Activated T-cell treated with anti-CD3 and anti-CD28 coated beads, Interleukin-2, amount 50 U/mL, for 48 hours (primary cell): Measurements from ENCODE around the gene ORM2.

Experiments
- DNase-seq, 2 experiments: peaks; one replicate each; pipeline ENCODE4 v3.0.0-alpha.2; 2020

ORM2 gene

DNA sequence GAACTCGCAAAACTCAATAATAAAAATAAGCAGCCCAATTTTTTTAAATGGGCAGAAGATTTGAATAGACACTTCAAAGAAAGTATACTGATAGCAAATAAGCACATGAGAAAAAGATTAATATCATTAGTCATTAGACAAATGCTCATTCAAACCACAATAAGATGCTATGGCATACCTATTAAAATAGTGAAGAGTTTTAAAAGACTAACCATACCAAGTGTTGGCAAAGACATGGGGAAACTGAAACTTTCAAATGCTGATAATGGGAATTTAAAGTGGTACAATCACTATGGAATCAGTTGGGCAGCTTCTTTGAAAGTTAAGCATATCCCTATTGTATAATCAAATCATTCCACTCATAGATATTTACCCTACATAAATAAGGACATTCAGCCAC is 33.3 kb upstream of the ORM2 start:
- no peak for DNase-seq

GRCh38 chr9:114299286-114300152 is 30.1 kb upstream of the ORM2 start:
- DNase-seq = peak in 1 of 2 experiments; percentile 11

DNA sequence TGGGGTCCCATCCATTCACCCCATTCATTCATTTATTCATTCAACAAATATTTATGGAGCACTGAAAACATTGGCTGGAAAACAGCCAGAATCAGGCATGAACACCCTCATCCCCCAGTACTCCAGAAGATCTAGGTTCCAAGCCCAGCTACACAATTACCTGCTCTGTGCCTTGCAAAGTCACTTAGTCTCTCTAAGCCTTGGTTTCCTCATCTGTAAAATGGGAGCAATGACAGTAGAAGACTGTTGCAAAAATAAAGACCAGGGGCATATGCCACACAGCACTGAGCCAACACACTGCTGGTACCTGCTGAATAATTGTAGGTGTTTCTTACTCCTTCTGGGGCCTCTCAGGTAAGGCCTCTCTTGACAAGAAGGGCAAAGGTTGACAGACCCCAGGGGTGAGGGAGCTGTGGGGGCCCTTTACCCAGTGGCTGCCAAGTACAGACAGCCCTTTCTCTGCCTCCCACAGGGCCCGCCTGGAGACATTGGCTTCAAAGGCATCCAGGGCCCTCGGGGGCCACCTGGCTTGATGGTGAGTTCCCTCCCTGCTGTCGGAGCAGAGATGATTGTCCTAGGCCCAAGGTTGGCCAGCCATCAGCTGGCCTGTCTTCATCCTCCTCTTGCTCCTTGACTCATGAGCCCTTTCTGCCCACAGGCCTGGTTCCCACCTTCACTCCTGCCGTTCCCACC is 29.4 kb upstream of the ORM2 start:
- DNase-seq = peak; percentile 11 to 14

GRCh38 chr9:114300846-114301797 is 28.5 kb upstream of the ORM2 start:
- peak; percentile 3 to 5 for DNase-seq

DNA sequence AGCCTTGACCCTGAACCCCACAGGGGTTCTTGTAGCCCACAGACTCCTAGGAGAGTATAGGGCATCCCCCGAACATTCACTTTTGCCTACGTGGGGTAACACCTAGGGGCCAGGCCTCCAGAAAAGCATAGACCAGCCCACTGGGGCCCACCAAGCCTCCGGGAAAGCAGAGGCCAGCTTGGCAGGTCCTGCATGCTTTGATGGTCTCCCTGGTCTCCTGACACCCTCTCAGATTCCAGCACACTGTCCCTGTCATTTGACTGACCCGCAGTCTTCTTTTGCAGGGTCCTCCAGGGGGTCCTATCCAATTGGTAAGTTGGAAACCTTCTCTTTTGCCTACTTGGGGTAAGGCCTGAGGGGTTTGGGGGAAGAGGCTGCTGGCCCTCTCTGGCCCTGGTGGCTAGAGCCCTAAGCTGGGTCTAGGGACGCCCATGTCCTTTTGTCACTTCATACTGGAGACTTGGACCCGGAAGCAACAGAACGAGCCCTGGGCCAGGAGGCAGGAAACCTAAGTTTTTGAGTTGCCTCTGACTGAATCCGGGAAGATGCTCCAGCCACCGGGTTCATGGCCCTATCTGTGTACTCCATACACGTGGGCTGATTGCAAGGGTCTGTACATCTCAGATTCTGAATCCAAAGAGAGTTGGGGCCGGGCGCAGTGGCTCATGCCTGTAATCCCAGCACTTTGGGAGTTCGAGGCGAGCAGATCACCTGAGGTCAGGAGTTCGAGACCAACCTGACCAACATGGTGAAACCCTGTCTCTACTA is 27.7 kb upstream of the ORM2 start:
- peak; percentile 5 to 10 for DNase-seq

GRCh38 chr9:114302727-114303126 is 26.9 kb upstream of the ORM2 start:
- DNase-seq = peak in 1 of 2 experiments; percentile 4

DNA sequence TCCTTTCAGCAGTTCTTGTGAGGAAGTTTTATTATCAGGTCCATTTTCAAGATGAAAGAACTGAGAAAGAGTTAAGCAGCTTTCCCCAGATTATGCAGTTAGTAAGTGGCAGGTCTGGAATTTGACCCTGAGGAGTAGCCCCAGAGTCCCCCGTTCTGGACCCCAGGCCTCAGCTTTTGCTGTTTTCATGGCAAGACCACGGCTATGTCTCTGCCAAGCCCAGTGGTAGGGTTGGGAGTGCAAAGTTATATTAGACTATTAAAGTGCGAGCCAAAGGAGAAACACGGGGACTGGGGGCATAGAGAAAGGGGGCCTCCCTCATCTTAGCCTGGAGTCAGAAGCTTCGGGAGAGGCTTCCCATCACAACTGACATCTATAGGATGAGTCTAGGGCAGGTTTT is 26.1 kb upstream of the ORM2 start:
- DNase-seq = peak; percentile 2 to 8

- DNase-seq = peak; percentile 11 to 13
Observed at GRCh38 chr9:114303977-114304376, 25.7 kb upstream of the ORM2 start.

DNA sequence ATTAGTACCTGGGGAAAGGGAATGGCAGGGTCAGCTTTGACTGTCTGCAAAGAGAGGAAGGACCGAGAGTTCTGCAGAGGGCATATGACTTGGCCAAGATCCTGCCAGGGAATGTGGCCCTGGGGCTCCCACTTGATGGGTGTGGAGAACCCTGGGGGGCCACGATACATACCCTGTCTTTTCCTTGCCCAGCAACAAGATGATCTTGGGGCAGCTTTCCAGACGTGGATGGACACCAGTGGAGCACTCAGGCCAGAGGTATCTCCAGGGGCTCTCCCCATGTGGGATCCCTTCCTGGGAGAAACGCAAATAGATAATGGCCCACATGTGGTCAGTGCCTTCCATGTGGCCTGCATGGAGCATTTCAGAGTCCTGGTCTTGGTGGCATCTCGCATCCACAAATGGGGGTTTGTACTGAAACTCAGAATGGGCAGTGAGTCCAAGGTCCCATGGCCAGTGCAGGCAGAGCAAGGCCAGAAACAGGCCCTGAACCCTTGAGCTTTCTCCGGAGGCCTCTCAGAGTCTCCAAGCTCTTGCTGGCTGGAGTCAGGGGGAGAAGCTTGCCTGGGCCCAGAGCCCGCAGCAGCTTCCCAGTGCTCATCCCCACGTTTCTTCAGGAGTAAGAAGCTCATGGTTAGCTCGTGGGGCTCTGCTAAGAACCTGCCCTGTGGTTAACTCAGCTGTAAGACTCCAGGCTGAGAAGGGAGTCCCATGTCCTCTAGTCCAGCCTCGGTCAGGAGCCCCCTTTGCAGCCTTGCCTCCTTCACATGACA is 25.1 kb upstream of the ORM2 start:
- peak; percentile 12 to 14 for DNase-seq

DNA sequence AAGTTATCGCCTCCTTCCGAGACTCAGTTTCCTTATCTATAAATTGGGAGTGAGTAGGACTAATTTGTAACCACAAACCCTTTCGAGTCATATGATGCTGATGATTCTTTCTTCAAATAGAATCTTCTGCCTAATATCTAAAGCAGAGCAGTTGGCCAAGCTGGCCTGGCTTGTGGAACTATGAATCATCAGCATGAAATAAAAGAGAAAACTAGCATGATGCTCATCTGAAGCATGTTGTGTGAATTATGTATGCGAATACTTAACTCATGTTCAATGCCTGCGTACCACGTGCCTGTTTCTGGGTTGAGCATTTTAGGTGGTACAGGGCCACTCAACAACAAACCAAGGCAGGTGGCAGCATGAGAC is 21.8 kb upstream of the ORM2 start:
- peak in 1 of 2 experiments; percentile 4 for DNase-seq

DNA sequence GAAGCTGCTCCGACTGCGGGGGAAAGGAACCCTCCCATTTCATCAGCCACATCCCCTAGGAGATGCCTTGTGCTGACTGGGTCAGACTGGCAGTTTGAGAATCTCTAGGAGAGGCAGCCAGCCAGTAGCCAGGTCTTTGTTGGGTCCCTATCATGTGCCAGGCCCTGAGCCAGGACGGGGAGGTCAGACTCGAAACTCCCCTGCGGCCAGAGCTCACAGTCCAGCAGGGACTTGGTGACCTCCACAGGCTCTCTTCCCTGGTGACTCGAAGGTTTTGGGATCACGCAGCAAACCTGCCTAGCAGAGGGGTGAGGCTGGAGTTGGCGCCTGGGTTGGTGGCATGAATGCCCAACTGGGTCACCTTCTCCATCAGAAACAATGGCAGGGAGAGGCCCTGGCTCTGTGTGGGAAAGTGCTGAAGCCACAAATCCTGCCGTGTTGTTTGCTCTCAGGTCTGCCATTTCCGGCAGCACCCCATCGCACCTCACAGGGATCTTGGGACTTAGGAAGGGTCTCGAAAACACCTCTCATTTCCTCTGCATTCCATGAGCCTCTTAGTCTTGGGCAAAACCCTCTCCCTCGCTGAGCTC is 21.2 kb upstream of the ORM2 start:
- DNase-seq = peak; percentile 5 to 10

DNA sequence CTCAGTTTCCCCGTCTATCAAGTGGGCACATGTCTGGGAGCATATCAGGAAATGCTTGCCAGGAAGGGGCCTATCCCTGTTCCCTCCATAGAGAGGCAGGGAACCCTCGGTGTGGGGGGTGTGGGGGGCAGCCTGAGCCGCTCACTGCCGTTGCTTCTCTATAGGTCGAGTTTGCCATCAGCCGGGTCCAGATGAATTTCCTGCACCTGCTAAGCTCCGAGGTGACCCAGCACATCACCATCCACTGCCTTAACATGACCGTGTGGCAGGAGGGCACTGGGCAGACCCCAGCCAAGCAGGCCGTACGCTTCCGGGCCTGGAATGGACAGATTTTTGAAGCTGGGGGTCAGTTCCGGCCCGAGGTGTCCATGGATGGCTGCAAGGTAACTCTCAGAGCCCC is 20.6 kb upstream of the ORM2 start:
- peak; percentile 2 to 5 for DNase-seq

DNA sequence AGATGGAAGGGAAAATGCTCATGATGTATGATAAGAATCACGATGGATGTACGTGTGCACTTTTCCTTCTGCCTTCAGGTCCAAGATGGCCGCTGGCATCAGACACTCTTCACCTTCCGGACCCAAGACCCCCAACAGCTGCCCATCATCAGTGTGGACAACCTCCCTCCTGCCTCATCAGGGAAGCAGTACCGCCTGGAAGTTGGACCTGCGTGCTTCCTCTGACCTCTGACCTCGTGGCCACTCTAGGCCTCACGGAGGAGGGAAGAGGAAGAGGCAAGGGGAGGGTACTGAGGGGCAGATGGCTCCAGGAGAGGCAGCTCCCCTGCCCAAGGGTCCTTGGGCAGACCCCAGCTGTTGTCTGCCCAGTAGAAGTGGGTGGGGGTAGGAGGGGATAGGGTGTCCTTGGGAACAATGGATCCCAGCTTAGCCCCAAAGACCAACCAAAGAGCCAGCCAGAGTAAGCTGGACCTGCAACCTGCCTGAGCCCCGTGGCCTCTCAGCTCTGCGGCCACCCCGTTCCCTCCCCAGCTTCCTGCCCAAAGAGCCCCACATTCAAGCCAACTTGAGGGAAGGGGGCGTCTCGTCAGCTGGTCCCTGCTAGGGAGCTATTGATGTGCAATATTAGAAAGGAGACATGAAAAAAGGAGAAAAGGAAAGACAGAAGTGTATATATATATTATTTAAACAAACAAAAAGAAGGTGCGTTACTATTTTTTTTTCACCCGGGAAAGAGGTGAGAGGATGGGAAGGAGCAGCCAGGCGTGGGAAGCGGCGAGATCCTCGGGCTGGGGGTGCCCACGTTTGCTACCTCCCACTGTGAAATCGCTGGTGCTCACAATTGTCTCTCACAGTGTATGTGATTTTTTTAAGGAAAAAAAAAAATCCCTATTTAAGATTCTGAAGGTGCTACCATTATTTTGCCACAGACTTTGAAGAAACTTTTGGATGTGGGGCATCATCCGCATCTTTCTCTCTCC is 18.9 kb upstream of the ORM2 start:
- DNase-seq = peak; percentile 3 to 10

GRCh38 chr9:114311571-114312512 is 17.8 kb upstream of the ORM2 start:
- DNase-seq = peak; percentile 2 to 7

DNA sequence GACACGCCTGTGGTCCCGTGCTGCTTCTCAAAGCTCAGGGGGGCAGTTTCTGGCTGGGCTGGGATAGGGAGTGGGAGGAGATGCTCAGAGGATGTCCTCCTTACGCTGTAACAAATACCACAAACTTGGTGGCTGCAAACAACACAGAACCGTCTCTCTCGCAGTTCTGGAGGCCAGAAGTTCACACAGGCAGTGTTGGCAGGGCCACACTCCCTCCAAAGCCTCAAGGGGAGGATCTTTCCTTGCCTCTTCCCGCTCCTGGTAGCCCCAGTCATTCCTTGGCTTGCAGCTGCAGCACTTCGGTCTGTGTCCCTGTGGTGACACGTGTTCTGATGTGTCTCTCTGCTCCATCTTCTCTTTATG is 17.2 kb upstream of the ORM2 start:
- DNase-seq = peak; percentile 5 to 11

- no peak for DNase-seq
Observed at GRCh38 chr9:114313186-114313585, 16.5 kb upstream of the ORM2 start.

- DNase-seq = peak; percentile 3 to 5
Observed at GRCh38 chr9:114314256-114314867, 15.3 kb upstream of the ORM2 start.
